ENCODE measurements around the gene METTL14. TPM values are rescaled to one million over a fixed set of nuclear protein-coding genes. Genes with fewer than 3 reads are reported as not detected.
"Not testable (repeated sequence)": the region's sequence is repeated elsewhere in the genome, so short reads cannot be mapped to it uniquely, and the experiment has no call there.

Gene METTL14
- total RNA-seq = 10 to 100 TPM; 38.9 to 53.7 TPM

GRCh38 chr4:118684873-118685811 lies at the start of gene METTL14:
Gene METTL14 (plus strand): TSS chr4:118685392. CDS start chr4:118685535, 143 bp downstream.
- ATAC-seq = peak; percentile 98 to 99
- Mint-ChIP-seq H3K9me3 (no peaks in the 10 kb centered on the region), H3K27ac (peak within 1 kb of the TSS; percentile 83 to 97), H3K36me3 (no peaks in the 10 kb centered on the region), H3K27me3 (peaks cover 0 to 13% of the 10 kb centered on the region in 2 donors), H3K4me1 (ENCODE audit: low read depth in 2 of 2) (peaks cover 16 to 23% of the 10 kb centered on the region in 2 donors), H3K4me3 (peak within 1 kb of the TSS; percentile 98)
- DNase-seq (ENCODE audit: low spot score) = peak; percentile 92

GRCh38 chr4:118636126-118636525 lies 49.1 kb upstream of the METTL14 start:
- not testable (repeated sequence) for H3K27ac Mint-ChIP-seq, H3K27me3 Mint-ChIP-seq

GRCh38 chr4:118664665-118665064 lies 20.5 kb upstream of the METTL14 start:
- not testable (repeated sequence) for ATAC-seq; H3K4me1 Mint-ChIP-seq (ENCODE audit: low read depth in 2 of 2); H3K4me3 Mint-ChIP-seq; H3K36me3 Mint-ChIP-seq; H3K9me3 Mint-ChIP-seq; H3K27ac Mint-ChIP-seq; DNase-seq (ENCODE audit: low spot score); H3K27me3 Mint-ChIP-seq

More at GRCh38 chr4:118636126-118636525, 49.1 kb upstream of the METTL14 start:
- not testable (repeated sequence) for DNase-seq (ENCODE audit: low spot score); ATAC-seq; H3K4me3 Mint-ChIP-seq; H3K9me3 Mint-ChIP-seq; H3K4me1 Mint-ChIP-seq (ENCODE audit: low read depth in 2 of 2); H3K36me3 Mint-ChIP-seq

GRCh38 chr4:118669220-118669619 lies 16.0 kb upstream of the METTL14 start:
- not testable (repeated sequence) for ATAC-seq; H3K4me1 Mint-ChIP-seq (ENCODE audit: low read depth in 2 of 2); H3K9me3 Mint-ChIP-seq; H3K27me3 Mint-ChIP-seq; DNase-seq (ENCODE audit: low spot score); H3K27ac Mint-ChIP-seq; H3K36me3 Mint-ChIP-seq; H3K4me3 Mint-ChIP-seq

- not testable (repeated sequence) for H3K4me3 Mint-ChIP-seq; H3K27me3 Mint-ChIP-seq; H3K9me3 Mint-ChIP-seq; H3K27ac Mint-ChIP-seq; DNase-seq (ENCODE audit: low spot score); ATAC-seq; H3K4me1 Mint-ChIP-seq (ENCODE audit: low read depth in 2 of 2); H3K36me3 Mint-ChIP-seq
These were observed 14.2 kb upstream of the METTL14 start for GRCh38 chr4:118670968-118671367.

- H3K27ac Mint-ChIP-seq = no peak overlapping the region
- no peaks in the 10 kb centered on the region for H3K9me3 Mint-ChIP-seq
- ATAC-seq (no peak), DNase-seq (ENCODE audit: low spot score) (no peak)
- no peak overlapping the region for H3K4me3 Mint-ChIP-seq
- no peaks in the 10 kb centered on the region for H3K36me3 Mint-ChIP-seq
- no peaks in the 10 kb centered on the region for H3K4me1 Mint-ChIP-seq (ENCODE audit: low read depth in 2 of 2)
- peaks cover 0 to 8% of the 10 kb centered on the region in 2 donors for H3K27me3 Mint-ChIP-seq
These were observed 9.1 kb upstream of the METTL14 start for GRCh38 chr4:118676128-118676527.

GRCh38 chr4:118680808-118681207 lies 4.4 kb upstream of the METTL14 start:
- H3K36me3 Mint-ChIP-seq = no peaks in the 10 kb centered on the region
- no peaks in the 10 kb centered on the region for H3K9me3 Mint-ChIP-seq
- peaks cover 6 to 14% of the 10 kb centered on the region in 2 donors for H3K4me1 Mint-ChIP-seq (ENCODE audit: low read depth in 2 of 2)
- peaks cover 0 to 14% of the 10 kb centered on the region in 2 donors for H3K27me3 Mint-ChIP-seq
- no peak for ATAC-seq
- H3K27ac Mint-ChIP-seq = no peak overlapping the region
- H3K4me3 Mint-ChIP-seq = no peak overlapping the region
- DNase-seq (ENCODE audit: low spot score) = no peak

DNA sequence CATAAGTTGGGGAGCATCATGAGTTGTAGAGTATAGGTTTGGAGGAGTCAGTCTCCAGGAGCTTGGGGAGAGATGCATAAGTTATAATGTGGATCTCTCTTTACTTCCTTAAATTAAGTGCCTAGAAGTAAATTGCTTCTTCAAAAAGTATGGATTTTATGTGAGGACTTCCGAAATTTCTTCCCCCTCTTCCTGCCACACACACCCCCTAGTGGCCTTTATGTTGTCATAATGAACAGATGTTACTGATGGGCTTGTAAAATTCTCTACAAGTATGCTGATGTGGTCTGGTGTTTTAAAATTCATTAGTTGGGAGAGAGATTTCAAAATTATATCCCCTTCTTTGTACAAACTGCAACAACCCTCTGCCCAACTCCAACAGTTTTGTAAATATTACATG lies 2.3 kb upstream of the METTL14 start:
- no peaks in the 10 kb centered on the region for H3K36me3 Mint-ChIP-seq
- ATAC-seq (no peak), DNase-seq (ENCODE audit: low spot score) (no peak)
- no peaks in the 10 kb centered on the region for H3K9me3 Mint-ChIP-seq
- no peak overlapping the region for H3K4me3 Mint-ChIP-seq
- H3K27ac Mint-ChIP-seq = no peak overlapping the region
- H3K4me1 Mint-ChIP-seq (ENCODE audit: low read depth in 2 of 2) = peaks cover 16 to 23% of the 10 kb centered on the region in 2 donors
- peaks cover 0 to 14% of the 10 kb centered on the region in 2 donors for H3K27me3 Mint-ChIP-seq

DNA sequence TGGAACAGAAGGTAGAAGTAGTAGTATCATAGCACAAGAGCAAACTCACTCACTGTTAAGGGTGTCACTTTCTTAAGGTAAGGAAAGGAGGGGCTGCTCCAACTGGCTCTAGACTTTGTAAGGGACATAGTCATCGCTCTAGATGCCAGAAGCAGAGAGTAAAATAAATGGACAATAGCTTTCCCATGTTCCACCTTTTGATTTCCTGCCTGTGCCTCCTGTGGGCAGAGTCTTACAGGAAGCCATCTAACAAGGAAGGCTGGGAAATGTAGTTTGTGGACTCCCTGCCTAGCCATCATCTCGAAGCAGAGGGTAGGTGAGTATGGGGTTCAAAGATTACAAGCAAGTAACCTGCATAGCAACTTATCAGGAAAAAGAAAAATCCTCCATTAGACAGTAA lies 1.7 kb upstream of the METTL14 start:
- H3K27me3 Mint-ChIP-seq = peaks cover 0 to 14% of the 10 kb centered on the region in 2 donors
- no peak overlapping the region for H3K27ac Mint-ChIP-seq
- no peak overlapping the region for H3K4me3 Mint-ChIP-seq
- ATAC-seq (no peak), DNase-seq (ENCODE audit: low spot score) (no peak)
- H3K36me3 Mint-ChIP-seq = no peaks in the 10 kb centered on the region
- peaks cover 16 to 23% of the 10 kb centered on the region in 2 donors for H3K4me1 Mint-ChIP-seq (ENCODE audit: low read depth in 2 of 2)
- H3K9me3 Mint-ChIP-seq = no peaks in the 10 kb centered on the region

DNA sequence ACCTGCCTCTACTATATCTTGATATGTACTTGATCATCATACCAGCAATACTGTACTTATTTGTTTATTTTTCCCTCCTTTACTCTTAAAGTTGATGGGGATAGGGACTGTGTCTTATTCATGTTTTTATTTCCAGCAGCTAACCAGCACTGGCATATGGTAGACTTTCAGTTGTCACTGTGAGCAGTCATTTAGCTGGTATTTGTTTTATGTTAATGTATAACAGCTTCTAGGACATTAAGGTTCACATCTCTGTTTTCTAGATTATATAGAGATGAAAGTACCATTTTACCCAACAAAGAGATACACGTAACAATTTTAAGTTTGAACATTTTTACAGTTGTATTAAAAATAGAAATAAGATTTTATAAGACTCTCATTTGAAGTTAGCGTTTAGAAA lies 17.9 kb downstream of the METTL14 start:
- Mint-ChIP-seq H3K9me3 (no peaks in the 10 kb centered on the region), H3K4me1 (ENCODE audit: low read depth in 2 of 2) (no peaks in the 10 kb centered on the region), H3K27ac (no peak overlapping the region), H3K27me3 (no peaks in the 10 kb centered on the region), H3K4me3 (no peak overlapping the region), H3K36me3 (peaks cover 31% of the 10 kb centered on the region)
- no peak for DNase-seq (ENCODE audit: low spot score)
- ATAC-seq = no peak

DNA sequence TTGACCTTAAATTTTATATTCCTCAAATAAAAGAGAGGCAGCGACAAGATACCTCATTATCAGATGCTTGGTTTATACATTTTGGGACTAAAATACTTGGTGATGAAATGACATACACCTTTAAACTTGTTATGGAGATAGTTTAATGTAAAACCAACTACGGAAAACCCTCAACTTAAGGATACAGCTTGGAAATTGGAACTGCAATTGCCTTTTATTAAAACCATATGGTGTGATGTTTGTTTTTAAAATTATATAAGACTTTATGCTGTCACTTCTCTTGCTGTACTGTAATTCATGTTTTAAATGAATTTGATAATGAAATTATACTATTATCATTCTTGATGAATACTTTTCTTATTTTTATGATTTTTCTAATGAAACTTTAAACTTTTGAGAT lies 25.9 kb downstream of the METTL14 start:
- DNase-seq (ENCODE audit: low spot score) (no peak), ATAC-seq (no peak)
- peaks cover 6 to 9% of the 10 kb centered on the region in 2 donors for H3K4me1 Mint-ChIP-seq (ENCODE audit: low read depth in 2 of 2)

DNA sequence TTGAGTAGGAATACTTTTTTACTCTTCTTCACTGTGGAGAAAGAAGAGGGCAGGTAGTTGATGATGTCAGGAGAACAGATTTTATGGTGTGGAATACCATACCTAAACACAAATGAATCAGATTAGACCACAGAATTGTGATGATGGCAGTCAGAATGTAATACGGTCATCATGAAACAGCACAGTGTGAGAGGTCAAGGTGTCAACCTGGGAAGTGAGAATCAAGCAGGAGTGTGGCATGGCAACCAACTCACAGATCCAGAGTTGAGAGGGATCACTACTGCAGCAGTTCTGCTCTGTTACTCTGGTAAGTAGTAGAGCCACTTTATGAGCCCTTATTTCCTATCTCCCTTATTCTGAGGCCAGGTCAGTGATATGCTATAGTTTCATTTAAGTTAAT lies 27.7 kb downstream of the METTL14 start:
- DNase-seq (ENCODE audit: low spot score) (no peak), ATAC-seq (peak; percentile 52 to 70)
- no peak overlapping the region for H3K4me3 Mint-ChIP-seq
- H3K4me1 Mint-ChIP-seq (ENCODE audit: low read depth in 2 of 2) = peaks cover 6 to 9% of the 10 kb centered on the region in 2 donors
- no peaks in the 10 kb centered on the region for H3K27me3 Mint-ChIP-seq
- H3K27ac Mint-ChIP-seq = no peak overlapping the region
- peaks cover 15% of the 10 kb centered on the region for H3K36me3 Mint-ChIP-seq
- H3K9me3 Mint-ChIP-seq = no peaks in the 10 kb centered on the region

More for the DNA sequence above, 25.9 kb downstream of the METTL14 start:
- H3K27ac Mint-ChIP-seq = no peak overlapping the region
- no peak overlapping the region for H3K4me3 Mint-ChIP-seq
- H3K27me3 Mint-ChIP-seq = no peaks in the 10 kb centered on the region
- peaks cover 27% of the 10 kb centered on the region for H3K36me3 Mint-ChIP-seq
- H3K9me3 Mint-ChIP-seq = no peaks in the 10 kb centered on the region

GRCh38 chr4:118714682-118715081 lies 29.5 kb downstream of the METTL14 start:
- H3K9me3 Mint-ChIP-seq = no peaks in the 10 kb centered on the region
- H3K27me3 Mint-ChIP-seq = no peaks in the 10 kb centered on the region
- ATAC-seq (no peak), DNase-seq (ENCODE audit: low spot score) (no peak)
- peaks cover 8% of the 10 kb centered on the region for H3K36me3 Mint-ChIP-seq
- H3K27ac Mint-ChIP-seq = no peak overlapping the region
- H3K4me1 Mint-ChIP-seq (ENCODE audit: low read depth in 2 of 2) = peaks cover 6 to 9% of the 10 kb centered on the region in 2 donors
- H3K4me3 Mint-ChIP-seq = no peak overlapping the region

- no peak overlapping the region for H3K27ac Mint-ChIP-seq
- DNase-seq (ENCODE audit: low spot score) (no peak), ATAC-seq (no peak)
- no peaks in the 10 kb centered on the region for H3K9me3 Mint-ChIP-seq
- peaks cover 12% of the 10 kb centered on the region for H3K36me3 Mint-ChIP-seq
- H3K4me1 Mint-ChIP-seq (ENCODE audit: low read depth in 2 of 2) = peaks cover 6 to 12% of the 10 kb centered on the region in 2 donors
- H3K4me3 Mint-ChIP-seq = no peak overlapping the region
- no peaks in the 10 kb centered on the region for H3K27me3 Mint-ChIP-seq
These were observed 31.1 kb downstream of the METTL14 start for GRCh38 chr4:118716304-118716703.
